A549 (cell line): ENCODE measurements around the gene FGF18. TPM values are rescaled to one million over a fixed set of nuclear protein-coding genes. Genes with fewer than 3 reads are reported as not detected.

ENCODE experiments used
- ATAC-seq, 2 experiments: fragments of 200-7000 bp in 1 of 2; fragments of >200 bp in 1 of 2; cut with Nextera tagmentation in 1 of 2; cut with Tn5 transposase in 1 of 2; 3 replicates each; pipeline versions ENCODE4 v1.8.0 to v1.9.1; 2018 to 2020; ENCODE audit warnings: mild to moderate bottlenecking in 1 of 2, moderate library complexity in 1 of 2
- CTCF ChIA-PET: fragments of 300-600 bp; sonication (Branson Sonifier 250); formaldehyde crosslinking; extraction: SDS; loops from one replicate; lab custom pipeline; 2021; ENCODE audit warnings: antibody characterized with exemption, inconsistent platforms; lab: Yijun Ruan, JAX
- POLR2A ChIA-PET: fragments of 350-600 bp; formaldehyde crosslinking; extraction: SDS; loops from one replicate; lab custom pipeline; 2021; ENCODE audit warnings: antibody characterized with exemption, inconsistent platforms; lab: Yijun Ruan, JAX
- DNase-seq, 2 experiments: peaks; one replicate each; pipeline versions ENCODE4 v3.0.0 to v3.0.0-alpha.2; 2011 to 2016; ENCODE audit warnings: low read depth in 1 of 2, low spot score in 1 of 2
- FAIRE-seq: peaks from 2 replicates; lab custom pipeline; 2011; peaks lifted over from hg19 to GRCh38; lab: Jason Lieb, UNC
- H3K27ac ChIP-seq, 2 experiments: fragments of >200 bp; sonication (Bioruptor Twin); formaldehyde crosslinking; 3 replicates each; pipeline ENCODE4 v1.5.1; 2016 to 2017
- H3K4me1 ChIP-seq: fragments of >200 bp; sonication (Bioruptor Twin); formaldehyde crosslinking; 3 replicates; pipeline ENCODE4 v1.6.1; 2016
- H3K4me2 ChIP-seq: fragments of >200 bp; sonication (Bioruptor Twin); formaldehyde crosslinking; 3 replicates; pipeline ENCODE4 v1.6.1; 2016
- H3K4me3 ChIP-seq: fragments of >200 bp; sonication (Bioruptor Twin); formaldehyde crosslinking; 3 replicates; pipeline ENCODE4 v1.5.1; 2016
- H3K9me3 ChIP-seq: fragments of >200 bp; sonication (Bioruptor Twin); formaldehyde crosslinking; 3 replicates; pipeline ENCODE4 v1.6.1; 2016
- BCL3 ChIP-seq: fragments of >200 bp; sonication (Bioruptor Twin); formaldehyde crosslinking; IDR thresholded peaks from 3 replicates; pipeline ENCODE4 v1.6.1; 2016
- CBX2 ChIP-seq: fragments of 200-600 bp; sonication (generic); IDR thresholded peaks from 2 replicates; pipeline ENCODE4 v1.6.1; 2016; ENCODE audit warnings: low read depth, mild to moderate bottlenecking, borderline replicate concordance
- EHF ChIP-seq: fragments of 250-450 bp; sonication (Bioruptor Pico); IDR thresholded peaks from 2 replicates; pipeline ENCODE4 v1.5.0; 2020; ENCODE audit warnings: mild to moderate bottlenecking
- FOSB ChIP-seq: fragments of 250-450 bp; sonication (Bioruptor Pico); IDR thresholded peaks from 2 replicates; pipeline ENCODE4 v1.5.0; 2020; ENCODE audit warnings: mild to moderate bottlenecking, moderate library complexity
- FOSL2 ChIP-seq, 2 experiments: fragments of 450-650 bp in 1 of 2; fragments of >200 bp in 1 of 2; sonication (Bioruptor Twin) in 1 of 2; formaldehyde crosslinking; IDR thresholded peaks; 2 replicates each; pipeline versions ENCODE4 v1.5.0 to v1.6.1; 2016 to 2020; ENCODE audit warnings: mild to moderate bottlenecking in 1 of 2, moderate library complexity in 1 of 2
- HDAC2 ChIP-seq: fragments of 200-600 bp; sonication (generic); IDR thresholded peaks from 2 replicates; pipeline ENCODE4 v1.6.1; 2016
- HEYL ChIP-seq: fragments of 250-450 bp; sonication (Bioruptor Pico); IDR thresholded peaks from 2 replicates; pipeline ENCODE4 v1.8.0; 2021; ENCODE audit warnings: mild to moderate bottlenecking, moderate library complexity
- HOXB13 ChIP-seq: fragments of 250-450 bp; sonication (Bioruptor Pico); IDR thresholded peaks from 2 replicates; pipeline ENCODE4 v1.5.0; 2020; ENCODE audit warnings: low read depth, mild to moderate bottlenecking, moderate library complexity
- JUNB ChIP-seq: fragments of >200 bp; sonication (Bioruptor Twin); formaldehyde crosslinking; IDR thresholded peaks from 2 replicates; pipeline ENCODE4 v1.6.1; 2016
- KDM5A ChIP-seq: fragments of 200-600 bp; sonication (generic); IDR thresholded peaks from 2 replicates; pipeline ENCODE4 v1.6.1; 2016; ENCODE audit warnings: antibody characterized with exemption, mild to moderate bottlenecking
- NFE2L2 ChIP-seq: fragments of 150-350 bp; conservative IDR thresholded peaks from 2 replicates; pipeline ENCODE4 v1.6.1; 2014; ENCODE audit warnings: low read length
- NPAS2 ChIP-seq: fragments of 250-450 bp; sonication (Bioruptor Pico); IDR thresholded peaks from 2 replicates; pipeline ENCODE4 v1.8.0; 2022; ENCODE audit warnings: mild to moderate bottlenecking, moderate library complexity, borderline replicate concordance
- PHF8 ChIP-seq: fragments of 200-600 bp; sonication (generic); IDR thresholded peaks from 2 replicates; pipeline ENCODE4 v1.6.1; 2016; ENCODE audit warnings: low read depth, mild to moderate bottlenecking, antibody characterized with exemption, moderate library complexity, borderline replicate concordance
- POLR2A ChIP-seq: IDR thresholded peaks from 2 replicates; pipeline ENCODE4 v1.6.1; 2012; ENCODE audit warnings: mild to moderate bottlenecking, low read length
- RCOR1 ChIP-seq: fragments of 150-350 bp; IDR thresholded peaks from 2 replicates; pipeline ENCODE4 v1.6.1; 2014; ENCODE audit warnings: antibody characterized with exemption, low read length, low read depth
- RNF2 ChIP-seq: fragments of 200-600 bp; sonication (generic); IDR thresholded peaks from 2 replicates; pipeline ENCODE4 v1.6.1; 2016; ENCODE audit warnings: low read depth, mild to moderate bottlenecking, antibody characterized with exemption, moderate library complexity, borderline replicate concordance
- TP53 ChIP-seq: fragments of 250-450 bp; sonication (Bioruptor Pico); IDR thresholded peaks from 2 replicates; pipeline ENCODE4 v1.5.0; 2021; ENCODE audit warnings: mild to moderate bottlenecking, moderate library complexity
- ZFP36 ChIP-seq: fragments of 450-650 bp; IDR thresholded peaks from 2 replicates; pipeline ENCODE4 v1.6.1; 2014; ENCODE audit warnings: borderline replicate concordance; ENCODE audit not compliant: partially characterized antibody
- ZSCAN20 ChIP-seq: fragments of 250-450 bp; sonication (Bioruptor Pico); IDR thresholded peaks from 2 replicates; pipeline ENCODE4 v1.8.0; 2022; ENCODE audit warnings: mild to moderate bottlenecking, moderate library complexity
- WGBS: methylation state at CpG from one replicate; pipeline ENCODE4 v1.1.6; 2017; ENCODE audit errors: missing lambda C conversion rate; 5-methylcytosine and 5-hydroxymethylcytosine counted together
- polyA plus RNA-seq, 4 experiments: library from polyadenylated mRNA; depleted of rRNA in 3 of 4; stranded (reverse); fragments of >200 nt; fragmentation: RNase III in 1 of 4; extraction: RNeasy Plus Mini Kit Qiagen cat#74134 plus additional on column Dnase treatment in 1 of 4; gene quantifications; 2 replicates in 3 of 4; 3 replicates in 1 of 4; pipeline ENCODE4 v1.2.3, GENCODE V29; 2011 to 2017
- TF ChIP-seq, protein P1 (sequence below): IDR thresholded peaks from 2 replicates; pipeline ENCODE4 v1.6.1; 2012
- TF ChIP-seq, protein P2 (sequence below): fragments of 250-450 bp; sonication (Bioruptor Pico); IDR thresholded peaks from 2 replicates; pipeline ENCODE4 v1.5.0; 2021; ENCODE audit warnings: mild to moderate bottlenecking, moderate library complexity, borderline replicate concordance
- TF ChIP-seq, protein P3 (sequence below): fragments of >200 bp; sonication (Bioruptor Twin); formaldehyde crosslinking; IDR thresholded peaks from 2 replicates; pipeline ENCODE4 v1.6.1; 2016

The FGF18 gene
- polyA plus RNA-seq, 2 of the 4 experiments (the other 2 are of a cell fraction), result 0.09 to 0.16 TPM

GRCh38 chr5:171438738-171439137 is 19.3 kb downstream of the FGF18 start:
- POLR2A ChIA-PET, result no interaction called here
- Histone ChIP-seq H3K4me3 (no peak overlapping the region), H3K4me1 (no peaks in the 10 kb centered on the region)
- FAIRE-seq, result no peak
- ATAC-seq, result no peak
- TF ChIP-seq NFE2L2, result no peak
- TF ChIP-seq FOSL2 (IDR thresholded peaks at IDR 0.05), result no peak
- TF ChIP-seq FOSL2 (CRISPR knock-in tag; IDR thresholded peaks at IDR 0.05), result no peak
- no peak for TF ChIP-seq ZSCAN20 (CRISPR knock-in tag)
- no peak for TF ChIP-seq BCL3
- TF ChIP-seq RCOR1, result no peak
- TF ChIP-seq RNF2, result no peak
- TF ChIP-seq, all 56 proteins: peak for 0
- no peak overlapping the region for H3K27ac ChIP-seq
- CTCF ChIA-PET, result interaction anchor here (1.9 kb wide), 1 partner anchor 46 kb away, joined by 6 read pairs; no protein-coding TSS in a partner anchor
- H3K4me2 ChIP-seq, result no peak overlapping the region
- no peaks in the 10 kb centered on the region for H3K9me3 ChIP-seq
- WGBS, result 87% methylated on average over 4 of the region's 4 CpGs
- no peak for DNase-seq

- Histone ChIP-seq H3K4me2 (no peak overlapping the region), H3K4me3 (no peak overlapping the region), H3K27ac (no peak overlapping the region), H3K9me3 (no peaks in the 10 kb centered on the region), H3K4me1 (no peaks in the 10 kb centered on the region)
- POLR2A ChIA-PET, result no interaction called here
- no peak for TF ChIP-seq PHF8
- no peak for TF ChIP-seq TP53
- no peak for TF ChIP-seq NPAS2
- no peak for TF ChIP-seq EHF (CRISPR knock-in tag)
- no peak for TF ChIP-seq FOSB (CRISPR knock-in tag)
- no peak for TF ChIP-seq RNF2
- TF ChIP-seq, protein P1, sequence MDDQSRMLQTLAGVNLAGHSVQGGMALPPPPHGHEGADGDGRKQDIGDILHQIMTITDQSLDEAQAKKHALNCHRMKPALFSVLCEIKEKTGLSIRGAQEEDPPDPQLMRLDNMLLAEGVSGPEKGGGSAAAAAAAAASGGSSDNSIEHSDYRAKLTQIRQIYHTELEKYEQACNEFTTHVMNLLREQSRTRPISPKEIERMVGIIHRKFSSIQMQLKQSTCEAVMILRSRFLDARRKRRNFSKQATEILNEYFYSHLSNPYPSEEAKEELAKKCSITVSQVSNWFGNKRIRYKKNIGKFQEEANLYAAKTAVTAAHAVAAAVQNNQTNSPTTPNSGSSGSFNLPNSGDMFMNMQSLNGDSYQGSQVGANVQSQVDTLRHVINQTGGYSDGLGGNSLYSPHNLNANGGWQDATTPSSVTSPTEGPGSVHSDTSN, result no peak
- no peak for TF ChIP-seq JUNB
- TF ChIP-seq ZFP36, result no peak
- TF ChIP-seq, protein P2, sequence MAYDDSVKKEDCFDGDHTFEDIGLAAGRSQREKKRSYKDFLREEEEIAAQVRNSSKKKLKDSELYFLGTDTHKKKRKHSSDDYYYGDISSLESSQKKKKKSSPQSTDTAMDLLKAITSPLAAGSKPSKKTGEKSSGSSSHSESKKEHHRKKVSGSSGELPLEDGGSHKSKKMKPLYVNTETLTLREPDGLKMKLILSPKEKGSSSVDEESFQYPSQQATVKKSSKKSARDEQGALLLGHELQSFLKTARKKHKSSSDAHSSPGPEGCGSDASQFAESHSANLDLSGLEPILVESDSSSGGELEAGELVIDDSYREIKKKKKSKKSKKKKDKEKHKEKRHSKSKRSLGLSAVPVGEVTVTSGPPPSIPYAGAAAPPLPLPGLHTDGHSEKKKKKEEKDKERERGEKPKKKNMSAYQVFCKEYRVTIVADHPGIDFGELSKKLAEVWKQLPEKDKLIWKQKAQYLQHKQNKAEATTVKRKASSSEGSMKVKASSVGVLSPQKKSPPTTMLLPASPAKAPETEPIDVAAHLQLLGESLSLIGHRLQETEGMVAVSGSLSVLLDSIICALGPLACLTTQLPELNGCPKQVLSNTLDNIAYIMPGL (CRISPR knock-in tag), result no peak
- TF ChIP-seq HOXB13 (CRISPR knock-in tag), result no peak
- TF ChIP-seq CBX2, result no peak
- TF ChIP-seq, protein P3, sequence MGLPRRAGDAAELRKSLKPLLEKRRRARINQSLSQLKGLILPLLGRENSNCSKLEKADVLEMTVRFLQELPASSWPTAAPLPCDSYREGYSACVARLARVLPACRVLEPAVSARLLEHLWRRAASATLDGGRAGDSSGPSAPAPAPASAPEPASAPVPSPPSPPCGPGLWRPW, result no peak
- no peak for TF ChIP-seq HEYL (CRISPR knock-in tag)
- TF ChIP-seq KDM5A, result no peak
- no peak for TF ChIP-seq HDAC2
- TF ChIP-seq RCOR1, result no peak
- TF ChIP-seq ZSCAN20 (CRISPR knock-in tag), result no peak
- TF ChIP-seq POLR2A, result no peak
- 79% methylated on average over 14 of the region's 14 CpGs for WGBS
- ATAC-seq, result peak in 1 of 2 experiments; percentile 24; a peak in 2 of 6 replicates
- no peak for DNase-seq
- CTCF ChIA-PET, result interaction anchor here (1.0 to 1.2 kb wide), 3 partner anchors 13 to 467 kb away, joined by 3 to 5 read pairs (median 3); no protein-coding TSS in a partner anchor
- FAIRE-seq, result no peak
Observed at GRCh38 chr5:171441246-171441791, 21.9 kb downstream of the FGF18 start.
